A673 (cell line): ENCODE data around the gene FOXN3.

Source experiments
- CTCF ChIP-seq: fragments of 300-800, 200-600 bp; sonication (generic); conservative IDR thresholded peaks from 2 replicates; pipeline ENCODE4 v1.5.1; 2017; ENCODE audit warnings: low read depth, mild to moderate bottlenecking, antibody characterized with exemption, low read length, moderate library complexity, mixed read lengths
- EZH2 ChIP-seq: fragments of 200-600 bp; sonication (generic); IDR thresholded peaks from 2 replicates; pipeline ENCODE4 v1.6.1; 2017; ENCODE audit warnings: borderline replicate concordance, low read depth, mild to moderate bottlenecking, mixed read lengths, antibody characterized with exemption, low read length; ENCODE audit not compliant: poor library complexity, severe bottlenecking

GRCh38 chr14:89248411-89249064, 168.5 kb downstream of the FOXN3 start:
- TF ChIP-seq CTCF (no peak), EZH2 (no peak)
